Endothelial cell (in vitro differentiated cells): ENCODE data around the gene MT1A. TPM values are rescaled to one million over a fixed set of nuclear protein-coding genes. Genes with fewer than 3 reads are reported as not detected.
A peak's percentile ranks its signal among the peaks of the same experiment; 100 is the strongest.
"Not testable (repeated sequence)": the region's sequence is repeated elsewhere in the genome, so short reads cannot be mapped to it uniquely, and the experiment has no call there.

ENCODE experiments used
- DNase-seq: peaks from one replicate; pipeline ENCODE4 v3.0.0; 2021; ENCODE audit warnings: low spot score
- H3K27ac Mint-ChIP-seq: one replicate; pipeline ENCODE4 v1.8.0; 2021; ENCODE audit warnings: mixed read lengths, inconsistent platforms; ENCODE audit not compliant: unreplicated experiment
- H3K27me3 Mint-ChIP-seq: one replicate; pipeline ENCODE4 v1.8.0; 2021; ENCODE audit warnings: mild to moderate bottlenecking, moderate library complexity, mixed read lengths, inconsistent platforms; ENCODE audit not compliant: unreplicated experiment
- H3K36me3 Mint-ChIP-seq: one replicate; pipeline ENCODE4 v1.8.0; 2021; ENCODE audit warnings: mild to moderate bottlenecking, low read depth, mixed read lengths, inconsistent platforms; ENCODE audit not compliant: unreplicated experiment
- H3K4me1 Mint-ChIP-seq: one replicate; pipeline ENCODE4 v1.8.0; 2021; ENCODE audit warnings: mild to moderate bottlenecking, mixed read lengths, inconsistent platforms; ENCODE audit not compliant: unreplicated experiment
- H3K4me3 Mint-ChIP-seq: one replicate; pipeline ENCODE4 v1.8.0; 2021; ENCODE audit warnings: mild to moderate bottlenecking, mixed read lengths, inconsistent platforms; ENCODE audit not compliant: unreplicated experiment
- H3K9me3 Mint-ChIP-seq: one replicate; pipeline ENCODE4 v1.8.0; 2021; ENCODE audit warnings: mixed read lengths, inconsistent platforms; ENCODE audit not compliant: unreplicated experiment
- total RNA-seq: library from RNA; stranded (reverse); fragmentation: NEBNext Ultra II Directional; extraction: Animal tissue kit (Norgen Biotek cat#: 25700); gene quantifications from one replicate; pipeline ENCODE4 v1.2.1, GENCODE V29; 2021; ENCODE audit not compliant: unreplicated experiment
- TF ChIP-seq, protein P1 (sequence below): fragments of 200-600 bp; sonication (generic); IDR thresholded peaks from one replicate; pipeline ENCODE4 v1.5.0; 2021; ENCODE audit warnings: antibody characterized with exemption; ENCODE audit not compliant: unreplicated experiment

The MT1A gene
- total RNA-seq, 1 donor from 2014 or later = not detected

DNA sequence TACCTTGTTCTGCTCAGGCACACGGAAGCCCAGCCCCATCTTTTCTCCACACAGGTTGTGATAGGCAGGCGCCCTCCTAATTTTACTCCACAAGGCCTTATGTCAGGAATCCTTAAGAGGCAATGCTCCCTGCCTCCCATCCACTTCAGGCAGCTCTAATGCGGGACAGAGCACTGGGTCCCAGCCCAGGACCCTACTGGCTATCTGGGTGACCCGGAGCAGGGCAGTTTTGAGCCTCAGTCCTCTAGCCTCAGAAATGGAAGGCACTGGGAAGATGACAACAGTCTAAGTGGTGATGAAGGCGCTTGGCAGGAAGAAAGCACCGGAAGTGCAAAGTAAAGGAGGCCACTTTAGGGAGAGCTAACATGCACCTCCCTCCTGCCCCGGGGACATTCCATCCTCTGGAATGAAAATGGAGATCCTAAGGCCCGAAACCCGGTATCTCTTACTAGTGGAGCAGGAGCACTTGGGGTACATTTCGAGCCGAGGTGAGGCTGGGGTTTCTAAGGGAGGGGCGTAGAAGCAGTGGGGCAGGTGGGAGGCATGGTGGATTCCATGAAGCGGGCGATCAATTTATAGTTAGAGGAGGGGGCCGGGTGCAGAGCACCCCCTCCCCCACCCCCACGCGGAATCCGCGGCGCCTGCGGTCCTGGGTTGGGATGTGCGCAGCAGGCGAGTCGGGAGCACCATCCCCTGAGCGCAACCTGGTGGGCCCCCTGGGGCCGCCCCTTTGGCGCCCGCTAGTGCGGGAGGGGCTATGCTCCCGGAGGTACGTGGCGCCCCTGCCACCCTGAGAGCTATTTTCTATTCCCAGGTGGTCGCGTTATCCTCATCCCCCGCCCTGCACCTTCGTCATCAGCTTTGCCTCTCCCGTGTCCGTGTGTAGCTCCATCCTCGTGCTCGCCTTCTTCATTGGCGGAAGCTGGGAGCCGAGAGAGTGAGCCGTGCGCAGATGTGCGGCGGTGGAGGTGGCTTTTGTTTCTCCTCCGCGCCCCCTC lies 24.2 kb downstream of the MT1A start:
- Mint-ChIP-seq H3K27ac (no peak overlapping the region), H3K36me3 (no peaks in the 10 kb centered on the region), H3K4me1 (peaks cover 7% of the 10 kb centered on the region), H3K9me3 (no peaks in the 10 kb centered on the region), H3K27me3 (peaks cover 18% of the 10 kb centered on the region), H3K4me3 (peak overlapping the region; percentile 31)
- TF ChIP-seq, protein P1, sequence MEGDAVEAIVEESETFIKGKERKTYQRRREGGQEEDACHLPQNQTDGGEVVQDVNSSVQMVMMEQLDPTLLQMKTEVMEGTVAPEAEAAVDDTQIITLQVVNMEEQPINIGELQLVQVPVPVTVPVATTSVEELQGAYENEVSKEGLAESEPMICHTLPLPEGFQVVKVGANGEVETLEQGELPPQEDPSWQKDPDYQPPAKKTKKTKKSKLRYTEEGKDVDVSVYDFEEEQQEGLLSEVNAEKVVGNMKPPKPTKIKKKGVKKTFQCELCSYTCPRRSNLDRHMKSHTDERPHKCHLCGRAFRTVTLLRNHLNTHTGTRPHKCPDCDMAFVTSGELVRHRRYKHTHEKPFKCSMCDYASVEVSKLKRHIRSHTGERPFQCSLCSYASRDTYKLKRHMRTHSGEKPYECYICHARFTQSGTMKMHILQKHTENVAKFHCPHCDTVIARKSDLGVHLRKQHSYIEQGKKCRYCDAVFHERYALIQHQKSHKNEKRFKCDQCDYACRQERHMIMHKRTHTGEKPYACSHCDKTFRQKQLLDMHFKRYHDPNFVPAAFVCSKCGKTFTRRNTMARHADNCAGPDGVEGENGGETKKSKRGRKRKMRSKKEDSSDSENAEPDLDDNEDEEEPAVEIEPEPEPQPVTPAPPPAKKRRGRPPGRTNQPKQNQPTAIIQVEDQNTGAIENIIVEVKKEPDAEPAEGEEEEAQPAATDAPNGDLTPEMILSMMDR = no peak
- DNase-seq = no peak

GRCh38 chr16:56664506-56664905 lies 26.0 kb downstream of the MT1A start:
- Mint-ChIP-seq H3K9me3 (no peaks in the 10 kb centered on the region), H3K27ac (no peak overlapping the region), H3K27me3 (peaks cover 31% of the 10 kb centered on the region), H3K4me3 (no peak overlapping the region), H3K4me1 (peaks cover 13% of the 10 kb centered on the region), H3K36me3 (peaks cover 7% of the 10 kb centered on the region)
- DNase-seq = no peak
- TF ChIP-seq, protein P1 = no peak

GRCh38 chr16:56665286-56666261 lies 27.1 kb downstream of the MT1A start:
- DNase-seq, H3K27ac Mint-ChIP-seq, H3K4me3 Mint-ChIP-seq, H3K36me3 Mint-ChIP-seq, H3K9me3 Mint-ChIP-seq: not testable (repeated sequence)
- Mint-ChIP-seq H3K4me1 (peaks cover 13% of the 10 kb centered on the region), H3K27me3 (peaks cover 36% of the 10 kb centered on the region)

GRCh38 chr16:56667581-56668571 lies 29.4 kb downstream of the MT1A start, which contains the start of gene MT1G:
Gene MT1G, minus strand, starts transcription at chr16:56668065. Its CDS starts 72 bp downstream, at chr16:56667993.
- Mint-ChIP-seq H3K27ac (no peak within 1 kb of the TSS), H3K9me3 (no peaks in the 10 kb centered on the region)
- DNase-seq = no peak

More at GRCh38 chr16:56667581-56668571, 29.4 kb downstream of the MT1A start, which contains the start of gene MT1G:
- H3K36me3 Mint-ChIP-seq = peaks cover 7% of the 10 kb centered on the region
- H3K4me1 Mint-ChIP-seq = peaks cover 10% of the 10 kb centered on the region
- TF ChIP-seq, protein P1 = no peak
- H3K27me3 Mint-ChIP-seq = peaks cover 39% of the 10 kb centered on the region
- no peak within 1 kb of the TSS for H3K4me3 Mint-ChIP-seq
